Neural cell (in vitro differentiated cells): ENCODE results near the gene PLIN1.

Source experiments
- EP300 ChIP-seq: fragments of 450-650 bp; conservative IDR thresholded peaks from 2 replicates; pipeline ENCODE4 v1.6.1; 2014; ENCODE audit warnings: antibody characterized with exemption, mild to moderate bottlenecking, moderate library complexity; ENCODE audit not compliant: poor library complexity, severe bottlenecking
- EZH2 ChIP-seq: fragments of 200-600, 300-800 bp; shearing (Covaris generic), sonication (generic); IDR thresholded peaks from 2 replicates; pipeline ENCODE4 v1.6.1; 2014; ENCODE audit warnings: antibody characterized with exemption, low read length, borderline replicate concordance, mild to moderate bottlenecking; ENCODE audit not compliant: insufficient read depth, poor library complexity, severe bottlenecking
- POLR2AphosphoS5 ChIP-seq: IDR thresholded peaks from 2 replicates; pipeline ENCODE4 v1.6.1; 2012
- RAD21 ChIP-seq: fragments of 450-650 bp; conservative IDR thresholded peaks from 2 replicates; pipeline ENCODE4 v1.6.1; 2014; ENCODE audit warnings: antibody characterized with exemption, mild to moderate bottlenecking, moderate library complexity
- TAF1 ChIP-seq: IDR thresholded peaks from 2 replicates; pipeline ENCODE4 v1.6.1; 2012; ENCODE audit warnings: low read depth
- TF ChIP-seq, protein P1 (sequence below): fragments of 450-650 bp; IDR thresholded peaks from 2 replicates; pipeline ENCODE4 v1.5.1; 2014; ENCODE audit warnings: antibody characterized with exemption, mild to moderate bottlenecking, moderate library complexity; ENCODE audit not compliant: poor library complexity, severe bottlenecking
- TF ChIP-seq, protein P2 (sequence below): IDR thresholded peaks from 2 replicates; pipeline ENCODE4 v1.6.1; 2012; ENCODE audit warnings: borderline replicate concordance

DNA sequence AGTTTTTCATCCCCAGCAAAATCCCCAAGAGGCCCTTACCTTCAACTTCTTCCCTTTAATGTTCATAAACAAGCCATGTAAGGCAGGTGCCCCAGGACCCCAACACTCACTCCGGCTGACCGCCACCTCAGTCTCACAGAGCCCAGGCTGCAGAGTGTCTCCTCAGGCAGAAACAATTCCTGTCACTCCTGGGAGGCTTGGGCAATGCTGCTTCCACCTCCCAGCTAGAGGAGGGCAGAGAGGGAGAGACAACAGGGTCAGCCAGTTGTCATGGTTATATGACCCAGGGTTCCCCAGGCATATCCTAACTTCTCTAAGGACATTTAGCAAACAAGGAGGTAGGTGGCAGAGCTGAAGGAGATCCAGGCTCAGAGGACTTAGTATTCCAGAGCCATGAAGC lies at the start of gene PLIN1:
- TF ChIP-seq, protein P1, sequence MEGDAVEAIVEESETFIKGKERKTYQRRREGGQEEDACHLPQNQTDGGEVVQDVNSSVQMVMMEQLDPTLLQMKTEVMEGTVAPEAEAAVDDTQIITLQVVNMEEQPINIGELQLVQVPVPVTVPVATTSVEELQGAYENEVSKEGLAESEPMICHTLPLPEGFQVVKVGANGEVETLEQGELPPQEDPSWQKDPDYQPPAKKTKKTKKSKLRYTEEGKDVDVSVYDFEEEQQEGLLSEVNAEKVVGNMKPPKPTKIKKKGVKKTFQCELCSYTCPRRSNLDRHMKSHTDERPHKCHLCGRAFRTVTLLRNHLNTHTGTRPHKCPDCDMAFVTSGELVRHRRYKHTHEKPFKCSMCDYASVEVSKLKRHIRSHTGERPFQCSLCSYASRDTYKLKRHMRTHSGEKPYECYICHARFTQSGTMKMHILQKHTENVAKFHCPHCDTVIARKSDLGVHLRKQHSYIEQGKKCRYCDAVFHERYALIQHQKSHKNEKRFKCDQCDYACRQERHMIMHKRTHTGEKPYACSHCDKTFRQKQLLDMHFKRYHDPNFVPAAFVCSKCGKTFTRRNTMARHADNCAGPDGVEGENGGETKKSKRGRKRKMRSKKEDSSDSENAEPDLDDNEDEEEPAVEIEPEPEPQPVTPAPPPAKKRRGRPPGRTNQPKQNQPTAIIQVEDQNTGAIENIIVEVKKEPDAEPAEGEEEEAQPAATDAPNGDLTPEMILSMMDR = no peak
- TF ChIP-seq EZH2 (no peak), EP300 (no peak), POLR2AphosphoS5 (no peak), TAF1 (no peak), RAD21 (no peak)
- TF ChIP-seq, protein P2, sequence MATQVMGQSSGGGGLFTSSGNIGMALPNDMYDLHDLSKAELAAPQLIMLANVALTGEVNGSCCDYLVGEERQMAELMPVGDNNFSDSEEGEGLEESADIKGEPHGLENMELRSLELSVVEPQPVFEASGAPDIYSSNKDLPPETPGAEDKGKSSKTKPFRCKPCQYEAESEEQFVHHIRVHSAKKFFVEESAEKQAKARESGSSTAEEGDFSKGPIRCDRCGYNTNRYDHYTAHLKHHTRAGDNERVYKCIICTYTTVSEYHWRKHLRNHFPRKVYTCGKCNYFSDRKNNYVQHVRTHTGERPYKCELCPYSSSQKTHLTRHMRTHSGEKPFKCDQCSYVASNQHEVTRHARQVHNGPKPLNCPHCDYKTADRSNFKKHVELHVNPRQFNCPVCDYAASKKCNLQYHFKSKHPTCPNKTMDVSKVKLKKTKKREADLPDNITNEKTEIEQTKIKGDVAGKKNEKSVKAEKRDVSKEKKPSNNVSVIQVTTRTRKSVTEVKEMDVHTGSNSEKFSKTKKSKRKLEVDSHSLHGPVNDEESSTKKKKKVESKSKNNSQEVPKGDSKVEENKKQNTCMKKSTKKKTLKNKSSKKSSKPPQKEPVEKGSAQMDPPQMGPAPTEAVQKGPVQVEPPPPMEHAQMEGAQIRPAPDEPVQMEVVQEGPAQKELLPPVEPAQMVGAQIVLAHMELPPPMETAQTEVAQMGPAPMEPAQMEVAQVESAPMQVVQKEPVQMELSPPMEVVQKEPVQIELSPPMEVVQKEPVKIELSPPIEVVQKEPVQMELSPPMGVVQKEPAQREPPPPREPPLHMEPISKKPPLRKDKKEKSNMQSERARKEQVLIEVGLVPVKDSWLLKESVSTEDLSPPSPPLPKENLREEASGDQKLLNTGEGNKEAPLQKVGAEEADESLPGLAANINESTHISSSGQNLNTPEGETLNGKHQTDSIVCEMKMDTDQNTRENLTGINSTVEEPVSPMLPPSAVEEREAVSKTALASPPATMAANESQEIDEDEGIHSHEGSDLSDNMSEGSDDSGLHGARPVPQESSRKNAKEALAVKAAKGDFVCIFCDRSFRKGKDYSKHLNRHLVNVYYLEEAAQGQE = no peak
